HepG2 (cell line): ENCODE results near the gene ATP13A3. TPM values are rescaled to one million over a fixed set of nuclear protein-coding genes. Genes with fewer than 3 reads are reported as not detected.

ENCODE experiments used
- AHDC1 ChIP-seq: sonication (generic); formaldehyde crosslinking; IDR thresholded peaks from 2 replicates; pipeline ENCODE4 v1.5.1; 2020; ENCODE audit warnings: mild to moderate bottlenecking, missing genetic modification reagents, borderline replicate concordance
- BCL3 ChIP-seq: sonication (generic); formaldehyde crosslinking; IDR thresholded peaks from 2 replicates; pipeline ENCODE4 v1.5.1; 2020; ENCODE audit warnings: mild to moderate bottlenecking, missing genetic modification reagents, moderate library complexity
- CBX5 ChIP-seq: sonication (generic); formaldehyde crosslinking; IDR thresholded peaks from 2 replicates; pipeline ENCODE4 v1.4.0; 2020; ENCODE audit warnings: missing genetic modification reagents, borderline replicate concordance
- FOSL1 ChIP-seq: sonication (generic); formaldehyde crosslinking; IDR thresholded peaks from 2 replicates; pipeline ENCODE4 v1.9.0; 2021; ENCODE audit warnings: missing genetic modification reagents, borderline replicate concordance
- GLMP ChIP-seq: sonication (generic); formaldehyde crosslinking; IDR thresholded peaks from 2 replicates; pipeline ENCODE4 v1.9.0; 2021; ENCODE audit warnings: missing genetic modification reagents, mild to moderate bottlenecking, borderline replicate concordance
- GPN1 ChIP-seq: sonication (generic); formaldehyde crosslinking; IDR thresholded peaks from 2 replicates; pipeline ENCODE4 v1.5.1; 2020; ENCODE audit warnings: missing genetic modification reagents, borderline replicate concordance
- KDM2A ChIP-seq: sonication (generic); formaldehyde crosslinking; IDR thresholded peaks from 2 replicates; pipeline ENCODE4 v1.4.0; 2020; ENCODE audit warnings: low read depth, missing genetic modification reagents, borderline replicate concordance
- MXD3 ChIP-seq: IDR thresholded peaks from 2 replicates; pipeline ENCODE4 v1.6.1; 2016; ENCODE audit warnings: mild to moderate bottlenecking, missing biosample characterization, missing genetic modification reagents
- MYC ChIP-seq: sonication (generic); formaldehyde crosslinking; IDR thresholded peaks from 2 replicates; pipeline ENCODE4 v1.9.0; 2021; ENCODE audit warnings: missing genetic modification reagents, borderline replicate concordance
- NFRKB ChIP-seq: fragments of 450-650 bp; IDR thresholded peaks from 2 replicates; pipeline ENCODE4 v1.6.1; 2017
- PCBP1 ChIP-seq: fragments of 200-400 bp; formaldehyde crosslinking; IDR thresholded peaks from 2 replicates; pipeline ENCODE4 v1.6.1; 2017; ENCODE audit warnings: mild to moderate bottlenecking, low read depth, low read length, borderline replicate concordance
- PHF5A ChIP-seq: IDR thresholded peaks from one replicate; pipeline ENCODE4 v1.6.1; 2018; ENCODE audit warnings: low read depth, missing genetic modification reagents; ENCODE audit not compliant: unreplicated experiment
- SOX13 ChIP-seq, 3 experiments: fragments of 450-650 bp in 1 of 3; sonication (generic) in 1 of 3; formaldehyde crosslinking in 1 of 3; IDR thresholded peaks in 2 of 3; conservative IDR thresholded peaks in 1 of 3; 2 replicates each; pipeline versions ENCODE4 v1.5.0 to v1.6.1; 2016 to 2020; ENCODE audit warnings: antibody characterized with exemption in 1 of 3, mild to moderate bottlenecking in 1 of 3, missing compliant biosample characterization in 1 of 3, missing genetic modification reagents in 1 of 3, moderate library complexity in 1 of 3
- TFDP2 ChIP-seq: sonication (generic); formaldehyde crosslinking; IDR thresholded peaks from 2 replicates; pipeline ENCODE4 v1.4.0; 2020; ENCODE audit warnings: missing genetic modification reagents
- ZNF563 ChIP-seq: sonication (generic); formaldehyde crosslinking; IDR thresholded peaks from 2 replicates; pipeline ENCODE4 v1.8.0; 2022; ENCODE audit warnings: mild to moderate bottlenecking, moderate library complexity, missing genetic modification reagents
- ZNF737 ChIP-seq: sonication (generic); formaldehyde crosslinking; IDR thresholded peaks from 2 replicates; pipeline ENCODE4 v1.5.0; 2020; ENCODE audit warnings: missing genetic modification reagents, mild to moderate bottlenecking, borderline replicate concordance
- ZNF777 ChIP-seq: sonication (generic); formaldehyde crosslinking; IDR thresholded peaks from 2 replicates; pipeline ENCODE4 v1.4.0; 2020; ENCODE audit warnings: missing genetic modification reagents
- ZSCAN30 ChIP-seq: sonication (generic); formaldehyde crosslinking; IDR thresholded peaks from 2 replicates; pipeline ENCODE4 v1.5.0; 2020; ENCODE audit warnings: mild to moderate bottlenecking, missing genetic modification reagents
- polyA plus RNA-seq, 8 experiments: library from polyadenylated mRNA; depleted of rRNA in 3 of 8; stranded (reverse) in 7 of 8; unstranded in 1 of 8; fragments of >200 nt; fragmentation: Illumina TruSeq in 4 of 8; extraction: Trizol in 4 of 8; gene quantifications; 2 replicates each; pipeline versions ENCODE4 v1.2.1 to v1.2.3, GENCODE V29; 2011 to 2016; ENCODE audit warnings: low read depth in 4 of 8, missing spikeins in 1 of 8, mixed read lengths in 1 of 8; ENCODE audit not compliant: insufficient read depth in 1 of 8
- total RNA-seq, 5 experiments: library from RNA; depleted of rRNA; stranded (reverse); fragments of >200 nt; fragmentation: Illumina TruSeq; extraction: Trizol; gene quantifications; 2 replicates each; pipeline ENCODE4 v1.2.3, GENCODE V29; 2016; ENCODE audit warnings: low read depth in 1 of 5

Gene ATP13A3
- total and polyA plus RNA-seq, 2 of the 13 experiments (the other 11 are each of a cell fraction or from before 2014, with no cell fraction given) = 44.9 to 80.8 TPM

- no peak for TF ChIP-seq GLMP (CRISPR knock-in tag)
- no peak for TF ChIP-seq AHDC1
- TF ChIP-seq GPN1 (CRISPR knock-in tag) = no peak
- TF ChIP-seq TFDP2 (CRISPR knock-in tag) = peak; percentile 90
- peak; percentile 58; the same call in 1 of the 2 replicates for TF ChIP-seq KDM2A (CRISPR knock-in tag)
- TF ChIP-seq CBX5 (CRISPR knock-in tag) = peak; percentile 10; the same call in 1 of the 2 replicates
- peak; percentile 65 for TF ChIP-seq MYC (CRISPR knock-in tag)
- TF ChIP-seq PCBP1 = no peak
- TF ChIP-seq NFRKB = no peak
- peak; percentile 44 for TF ChIP-seq ZNF563 (CRISPR knock-in tag)
- TF ChIP-seq ZSCAN30 (CRISPR knock-in tag) = no peak
- TF ChIP-seq ZNF777 = no peak
- peak; percentile 47 for TF ChIP-seq MXD3 (CRISPR knock-in tag)
- TF ChIP-seq FOSL1 (CRISPR knock-in tag) = no peak
- no peak for TF ChIP-seq PHF5A (CRISPR knock-in tag)
- TF ChIP-seq ZNF737 (CRISPR knock-in tag) = no peak
- no peak; the same call in 1 of the 2 replicates for TF ChIP-seq SOX13 (IDR thresholded peaks at IDR 0.05)
- peak in 1 of 2 experiments; percentile 49; a peak in 1 of 4 replicates for TF ChIP-seq SOX13 (CRISPR knock-in tag; conservative IDR thresholded peaks at IDR 0.05 in 1 of 2, IDR thresholded peaks at IDR 0.05 in 1 of 2)
- 0 out of 2 replicates have a peak, but pooled peaks have one; percentile 65 for TF ChIP-seq BCL3
Measured at GRCh38 chr3:194486540-194487288, at the start of gene ATP13A3 (continued).
